ENCODE results near the gene IFRD2.

GRCh38 chr3:50292159-50293078 is at the start of gene IFRD2:
- TF ChIP-seq CTCF (conservative IDR thresholded peaks at IDR 0.05): no peak
- TF ChIP-seq ZFX (IDR thresholded peaks at IDR 0.05): no peak
